ENCODE data around the gene EML2.
"Not testable (repeated sequence)": the region's sequence is repeated elsewhere in the genome, so short reads cannot be mapped to it uniquely, and the experiment has no call there.

EML2 gene

DNA sequence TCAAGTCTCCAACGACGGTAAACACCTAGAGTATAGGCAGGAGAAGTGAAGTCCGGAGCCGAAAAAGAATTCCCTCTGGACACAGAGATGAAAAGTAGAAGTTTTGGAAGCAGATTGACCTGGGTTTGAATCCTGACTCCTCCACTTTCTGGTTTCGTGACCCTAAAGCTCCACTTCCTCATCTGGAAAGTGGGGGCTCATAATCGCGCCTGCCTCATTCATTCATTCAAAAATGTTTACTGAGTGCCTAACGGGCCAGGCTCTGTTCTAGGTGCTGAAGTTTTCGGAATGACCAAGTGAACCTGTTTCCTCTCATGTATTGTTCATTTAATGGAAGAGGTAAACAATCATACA lies 7.1 kb upstream of the EML2 start:
- DNase-seq (ENCODE audit: low read depth), result no peak

DNA sequence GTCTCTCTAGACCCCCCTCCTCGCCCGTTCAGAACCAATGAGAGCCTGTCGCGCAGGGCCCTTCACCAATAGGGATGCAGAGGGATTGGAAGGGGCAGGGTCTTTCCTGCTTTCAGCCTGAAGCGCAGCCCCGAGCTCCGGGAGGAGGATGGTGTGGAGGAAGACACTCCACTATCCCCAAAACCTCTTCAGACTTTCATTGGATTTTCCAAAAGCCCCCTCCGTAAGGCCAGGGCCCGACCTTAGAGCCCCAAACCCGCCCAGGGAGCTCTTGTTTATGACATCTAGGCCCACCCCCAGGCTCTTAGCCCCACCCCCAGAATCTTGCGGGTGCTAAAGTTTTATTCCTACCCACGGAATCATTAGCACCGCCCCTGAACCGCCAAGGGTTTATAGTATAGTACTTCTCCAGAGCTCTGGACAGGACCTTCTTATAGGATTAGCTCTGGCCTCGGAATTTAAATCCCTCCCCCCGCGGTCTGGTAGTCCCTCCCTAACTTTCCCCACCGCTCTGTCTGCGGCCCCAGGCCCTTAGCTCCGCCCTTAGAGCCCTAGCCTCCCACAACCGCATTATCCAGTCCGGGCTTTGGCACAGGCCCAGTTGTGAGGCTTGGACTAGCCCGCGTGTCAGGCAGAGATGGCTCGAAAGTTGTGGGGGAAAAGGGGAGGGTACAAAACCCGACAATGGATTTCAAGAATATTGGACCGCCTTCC lies 6.6 kb upstream of the EML2 start:
- DNase-seq (ENCODE audit: low read depth), result peak; percentile 56

- no peak for DNase-seq (ENCODE audit: low read depth)
These were observed 6.0 kb upstream of the EML2 start for GRCh38 chr19:45645068-45645630.

GRCh38 chr19:45643927-45644771 lies 5.0 kb upstream of the EML2 start:
- no peak for DNase-seq (ENCODE audit: low read depth)

- peak; percentile 88 for DNase-seq (ENCODE audit: low read depth)
These were observed 4.1 kb upstream of the EML2 start for GRCh38 chr19:45643024-45643926.

DNA sequence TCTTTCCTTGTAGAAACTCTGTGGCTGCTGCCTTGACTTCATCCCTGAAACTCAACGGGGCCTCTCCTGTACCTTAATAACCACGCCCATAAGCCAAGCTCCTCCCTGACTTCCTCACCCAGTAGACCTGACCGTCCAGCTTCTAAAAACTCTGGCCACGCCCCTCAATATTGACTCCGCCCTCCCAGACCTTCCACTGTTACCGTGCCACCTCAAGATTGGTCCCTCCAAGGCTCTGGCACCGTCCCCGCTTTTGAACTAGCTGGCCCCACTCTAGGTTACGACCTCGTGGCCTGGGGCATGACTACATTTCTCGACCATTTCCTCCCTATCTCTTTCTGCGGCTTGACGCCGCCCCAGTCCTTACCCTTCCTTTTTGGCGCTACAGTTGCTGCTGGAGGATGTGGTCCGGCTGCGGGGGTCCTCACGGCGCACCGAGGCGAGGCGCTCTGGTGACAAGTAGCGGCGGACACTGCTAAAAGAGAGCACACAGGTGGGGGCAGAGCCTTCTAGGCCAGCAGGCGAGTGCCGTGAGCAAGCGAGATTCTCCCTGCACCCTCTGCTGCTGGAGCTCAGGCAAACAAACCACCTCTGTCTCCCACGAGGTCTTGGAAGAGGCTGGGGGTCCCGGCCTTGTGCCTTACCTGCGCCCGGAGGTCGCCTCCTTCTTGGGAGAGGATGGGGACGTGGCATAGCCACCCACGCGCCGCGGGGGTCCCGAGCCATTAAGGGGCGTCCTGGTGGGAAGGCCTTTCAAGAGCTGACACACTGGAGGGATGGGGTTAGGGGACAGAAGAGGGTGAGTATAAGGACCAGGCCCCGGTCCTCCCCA lies 2.3 kb upstream of the EML2 start:
- peak; percentile 44 for DNase-seq (ENCODE audit: low read depth)

DNA sequence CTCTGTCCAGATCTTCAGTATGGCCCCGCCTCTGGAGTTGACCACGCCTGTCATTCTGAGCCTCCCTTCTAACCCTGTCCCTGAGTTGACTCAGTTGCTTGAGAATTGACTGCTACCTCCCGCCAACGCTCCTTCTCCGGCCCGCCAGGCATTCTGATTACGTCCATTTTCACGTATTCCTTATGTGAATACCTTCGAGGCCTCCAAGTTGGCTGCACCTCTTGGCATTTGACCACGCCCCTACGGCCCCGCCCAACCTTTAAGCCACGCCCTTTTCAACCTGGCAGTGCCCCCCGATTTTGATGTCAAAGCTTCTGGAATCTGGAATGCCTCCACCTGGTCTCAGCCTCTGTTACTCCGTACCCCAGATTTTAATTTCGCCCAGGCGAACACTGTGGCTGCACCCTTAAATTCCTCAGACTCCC lies 1.7 kb upstream of the EML2 start:
- DNase-seq (ENCODE audit: low read depth), result no peak

GRCh38 chr19:45637890-45638667 lies 1.1 kb downstream of the EML2 start:
- no peak for DNase-seq (ENCODE audit: low read depth)

GRCh38 chr19:45636902-45637301 lies 2.3 kb downstream of the EML2 start:
- no peak for DNase-seq (ENCODE audit: low read depth)

- no peak for DNase-seq (ENCODE audit: low read depth)
These were observed 2.9 kb downstream of the EML2 start for GRCh38 chr19:45636275-45636674.

- DNase-seq (ENCODE audit: low read depth), result no peak
These were observed 6.6 kb downstream of the EML2 start for GRCh38 chr19:45632468-45633196.

DNA sequence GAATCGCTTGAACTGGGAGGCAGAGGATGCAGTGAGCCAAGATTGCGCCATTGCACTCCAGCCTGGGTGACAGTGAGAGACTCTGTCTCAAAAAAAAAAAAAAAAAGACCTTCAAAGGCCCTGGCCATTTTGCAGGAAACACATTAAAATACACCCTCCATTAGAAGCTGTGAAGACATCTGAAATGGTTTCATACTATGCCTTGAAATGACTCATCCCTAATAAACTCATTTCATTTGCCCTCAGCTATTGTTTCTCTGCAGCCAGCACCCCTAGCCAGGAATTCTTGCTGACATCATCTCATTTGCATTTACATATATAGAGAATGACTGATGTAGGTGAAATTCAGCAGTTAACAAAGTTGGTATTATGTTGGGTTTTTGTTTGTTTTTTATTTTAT lies 8.7 kb downstream of the EML2 start:
- DNase-seq (ENCODE audit: low read depth), result no peak

GRCh38 chr19:45629704-45630103 lies 9.5 kb downstream of the EML2 start:
- no peak for DNase-seq (ENCODE audit: low read depth)

DNA sequence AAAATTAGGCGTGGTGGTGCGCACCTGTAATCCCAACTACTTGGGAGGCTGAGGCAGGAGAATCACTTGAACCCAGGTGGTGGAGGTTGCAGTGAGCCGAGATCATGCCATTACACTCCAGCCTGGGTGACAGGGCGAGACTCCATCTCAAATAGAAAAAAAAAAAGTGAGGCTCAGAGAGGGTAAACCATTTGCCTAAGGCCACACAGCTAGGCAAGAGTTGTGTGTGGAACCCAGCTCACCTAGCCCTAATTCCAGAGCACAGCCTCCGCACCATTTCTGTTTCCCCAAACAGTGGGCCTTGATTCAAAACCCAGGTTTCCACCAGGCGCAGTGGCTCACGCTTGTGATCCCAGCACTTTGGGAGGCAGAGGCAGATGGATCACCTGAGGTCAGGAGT lies 11.0 kb downstream of the EML2 start:
- not testable (repeated sequence) for DNase-seq (ENCODE audit: low read depth)

- DNase-seq (ENCODE audit: low read depth), result no peak
These were observed 15.2 kb downstream of the EML2 start for GRCh38 chr19:45623984-45624383.

GRCh38 chr19:45621976-45622503 lies 17.2 kb downstream of the EML2 start:
- DNase-seq (ENCODE audit: low read depth), result no peak

DNA sequence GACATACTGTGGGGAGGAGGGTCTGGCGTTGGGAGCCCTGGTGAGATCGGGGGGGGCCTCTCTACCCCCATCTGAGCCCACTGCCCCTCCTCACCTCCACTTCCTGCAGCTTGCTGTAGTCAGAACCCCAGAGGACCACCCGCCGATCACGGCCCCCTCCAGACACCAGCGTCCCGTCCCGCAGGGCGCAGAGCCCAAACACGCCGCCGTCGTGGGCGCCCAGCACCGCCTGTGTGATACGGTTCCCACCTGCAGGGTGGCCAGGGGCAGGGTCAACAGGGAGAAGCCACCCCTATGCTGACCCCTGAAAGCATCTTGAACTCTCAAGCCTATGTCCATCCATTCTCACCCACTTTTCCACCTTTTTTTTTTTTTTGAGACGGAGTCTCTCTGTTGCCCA lies 17.8 kb downstream of the EML2 start:
- no peak for DNase-seq (ENCODE audit: low read depth)

GRCh38 chr19:45616704-45617017 lies 22.5 kb downstream of the EML2 start:
- DNase-seq (ENCODE audit: low read depth), result no peak

DNA sequence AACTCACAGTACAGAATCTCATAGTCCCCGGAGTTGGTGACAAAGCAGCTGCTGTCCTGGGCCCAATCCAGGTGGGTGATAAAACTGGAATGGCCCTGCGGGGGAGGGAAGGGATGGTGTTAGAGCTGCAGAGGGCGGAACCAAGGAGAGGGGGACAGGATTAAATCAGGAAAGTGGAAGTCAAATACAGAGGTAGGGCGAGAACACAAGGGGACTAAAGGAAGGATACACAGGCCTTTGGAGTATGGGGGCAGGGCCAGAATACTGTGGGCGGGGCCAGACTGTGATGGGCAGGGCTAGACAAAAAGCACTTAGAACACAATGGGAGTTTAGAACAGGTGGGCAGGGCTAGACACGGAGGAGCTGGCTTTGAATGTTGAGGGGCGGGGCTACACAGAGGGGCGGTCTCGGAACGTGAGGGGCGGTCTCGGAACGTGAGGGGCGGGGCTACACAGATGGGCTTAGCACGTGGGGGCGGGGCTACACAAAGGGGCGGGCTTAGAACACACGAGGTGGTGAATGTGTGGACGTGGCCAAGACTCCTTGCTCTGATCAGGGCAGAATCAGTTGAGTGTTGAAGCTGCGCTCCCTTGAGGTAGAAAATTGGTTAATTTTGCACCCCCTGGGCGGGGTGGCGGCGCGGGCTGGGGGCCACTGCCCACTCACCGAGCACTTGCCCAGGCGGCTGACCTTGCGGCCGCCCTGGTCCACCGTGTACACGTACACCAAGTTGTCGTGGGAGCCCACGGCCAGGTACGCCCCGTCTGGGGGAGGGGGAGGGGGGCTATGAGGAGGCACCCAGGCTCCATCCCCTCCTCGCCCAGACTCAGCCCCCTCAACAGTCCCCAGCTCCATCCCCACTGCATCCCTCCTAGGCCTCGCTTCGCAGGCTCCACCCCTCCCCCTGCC lies 23.1 kb downstream of the EML2 start:
- DNase-seq (ENCODE audit: low read depth), result peak; percentile 49

All from stimulated activated CD4-positive, alpha-beta T cell treated with anti-CD3 and anti-CD28 coated beads, Interleukin-2, amount 100 ng/mL, for 4 hours (primary cell).